ENCODE results near the gene NOL12.
"Not testable (repeated sequence)": the region's sequence is repeated elsewhere in the genome, so short reads cannot be mapped to it uniquely, and the experiment has no call there.

NOL12 gene

DNA sequence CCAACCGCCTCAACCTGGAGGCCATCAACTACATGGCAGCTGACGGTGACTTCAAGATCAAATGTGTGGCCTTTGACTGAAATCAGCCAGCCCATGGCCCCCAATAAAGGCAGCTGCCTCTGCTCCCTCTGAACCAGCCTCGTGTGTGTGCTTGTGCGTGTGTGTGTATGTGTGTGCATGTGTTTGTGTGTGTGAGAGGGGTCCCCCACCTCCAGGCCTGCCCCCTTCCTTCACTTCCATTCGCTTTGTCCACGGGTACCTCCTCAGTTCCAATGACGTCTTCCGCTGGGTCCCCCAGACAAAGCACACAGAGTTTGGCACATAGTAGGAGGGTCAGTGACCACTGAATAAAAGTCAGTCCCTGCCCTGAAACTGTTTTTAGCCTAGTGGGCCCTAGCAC lies 6.5 kb upstream of the NOL12 start:
- DNase-seq (ENCODE audit: low read depth), result no peak

DNA sequence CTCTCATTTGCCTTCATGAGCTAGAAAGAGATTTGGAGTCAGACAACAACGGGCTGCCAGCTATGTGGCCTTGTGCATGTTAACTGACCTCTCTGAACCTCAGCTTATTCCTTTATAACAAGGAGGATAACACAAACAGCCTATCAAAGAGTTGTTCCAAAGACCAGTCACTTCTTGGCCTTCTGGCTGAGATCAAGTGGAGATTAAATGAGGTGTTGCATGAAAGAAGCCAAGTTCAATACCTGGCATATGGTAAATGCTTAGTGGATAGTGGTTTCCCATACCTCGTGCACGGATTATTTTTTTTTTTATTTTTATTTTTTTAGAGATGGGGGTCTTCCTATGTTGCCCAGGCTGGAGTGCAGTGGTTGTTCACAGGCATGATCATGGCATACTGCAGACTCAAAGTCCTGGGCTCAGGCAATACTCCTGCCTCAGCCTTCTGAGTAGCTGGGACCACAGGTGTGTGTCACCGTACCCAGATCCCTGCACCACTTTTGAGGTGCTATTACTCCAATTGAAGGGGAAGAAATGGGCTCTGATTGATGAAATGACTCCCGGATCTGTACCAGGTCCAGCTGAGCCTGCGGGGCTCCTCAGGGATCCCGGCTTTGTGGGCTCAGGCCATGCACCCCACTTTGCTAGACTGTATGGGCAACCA lies 5.8 kb upstream of the NOL12 start:
- DNase-seq (ENCODE audit: low read depth), result no peak

DNA sequence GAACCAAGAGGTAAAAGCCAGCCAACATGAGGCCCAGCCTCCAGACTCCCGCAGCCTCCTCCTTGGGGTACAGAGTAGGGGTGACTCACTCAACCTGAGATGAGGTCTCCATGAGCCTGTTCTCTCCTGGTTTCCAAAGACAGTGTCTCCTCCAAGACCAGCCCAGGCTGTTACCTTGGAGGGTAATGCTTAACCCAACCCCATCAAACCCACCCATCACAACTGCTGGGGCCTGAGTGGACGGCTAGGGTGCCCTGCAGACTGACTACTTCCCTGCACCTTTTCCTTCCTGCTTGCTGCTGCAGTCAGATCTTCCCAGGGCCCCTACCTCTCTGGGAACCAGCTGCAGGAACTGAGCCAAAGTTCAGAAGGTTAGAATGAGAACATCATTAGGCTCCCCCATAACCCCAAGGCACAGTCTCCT lies 5.1 kb upstream of the NOL12 start:
- DNase-seq (ENCODE audit: low read depth), result no peak

DNA sequence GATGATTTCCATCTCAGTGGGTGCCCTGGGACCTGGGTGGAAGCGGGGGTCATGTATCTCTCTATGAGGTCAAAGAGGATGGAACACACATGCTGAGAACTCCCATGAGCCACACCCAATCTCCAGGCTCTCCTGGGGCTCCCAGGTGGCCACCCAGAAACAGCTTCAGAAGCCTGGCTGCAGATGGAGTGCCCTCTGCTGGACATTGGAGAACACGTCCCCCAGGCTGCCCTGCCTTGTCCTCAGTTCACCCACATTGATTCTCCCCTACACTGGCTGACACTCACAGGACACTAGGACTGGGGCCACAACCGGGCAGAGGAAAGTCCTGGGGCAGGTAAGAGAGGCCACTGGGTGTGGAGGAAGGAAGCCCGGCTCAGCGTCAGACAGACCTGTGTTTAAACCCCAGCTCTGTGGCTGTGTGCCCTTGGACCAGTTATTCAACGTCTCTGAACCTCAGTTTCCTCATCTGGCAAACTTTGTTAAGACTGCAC lies 4.5 kb upstream of the NOL12 start:
- DNase-seq (ENCODE audit: low read depth), result peak; percentile 69

DNA sequence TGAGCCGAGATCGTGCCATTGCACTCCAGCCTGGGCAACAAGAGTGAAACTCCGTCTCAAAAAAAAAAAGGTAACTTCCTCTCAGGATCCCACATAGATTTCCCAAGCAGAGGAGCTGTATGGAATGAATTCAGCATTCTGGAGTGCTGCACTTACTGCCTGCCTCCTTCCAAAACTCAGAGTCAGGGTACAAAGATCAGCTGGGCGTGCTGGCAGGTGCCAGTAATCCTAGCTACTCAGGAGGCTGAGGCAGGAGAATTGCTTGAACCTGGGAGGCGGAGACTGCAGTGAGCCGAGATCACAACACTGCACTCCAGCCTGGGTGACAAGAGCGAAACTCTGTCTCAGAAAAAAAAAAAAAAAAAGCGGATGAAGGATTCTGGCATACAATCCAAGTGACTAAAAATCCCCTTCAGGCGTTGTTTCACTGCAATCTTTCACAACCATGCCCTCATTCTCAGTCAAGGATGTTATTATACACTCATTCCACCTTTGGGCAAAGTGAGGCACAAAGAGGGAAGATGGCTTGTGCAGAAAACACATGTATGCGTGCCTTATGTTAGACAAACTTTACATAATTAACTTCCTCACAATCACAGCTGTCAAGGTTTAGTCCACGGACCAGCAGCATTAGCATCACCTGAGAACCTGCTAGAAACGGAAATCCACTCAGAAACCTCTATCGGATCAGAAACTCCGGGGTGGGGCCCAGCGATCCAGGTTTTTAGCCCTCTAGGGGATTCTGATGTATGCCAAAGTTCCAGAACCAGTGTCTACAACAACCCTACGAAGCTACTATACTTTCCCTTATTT lies 1.1 kb upstream of the NOL12 start:
- no peak for DNase-seq (ENCODE audit: low read depth)

DNA sequence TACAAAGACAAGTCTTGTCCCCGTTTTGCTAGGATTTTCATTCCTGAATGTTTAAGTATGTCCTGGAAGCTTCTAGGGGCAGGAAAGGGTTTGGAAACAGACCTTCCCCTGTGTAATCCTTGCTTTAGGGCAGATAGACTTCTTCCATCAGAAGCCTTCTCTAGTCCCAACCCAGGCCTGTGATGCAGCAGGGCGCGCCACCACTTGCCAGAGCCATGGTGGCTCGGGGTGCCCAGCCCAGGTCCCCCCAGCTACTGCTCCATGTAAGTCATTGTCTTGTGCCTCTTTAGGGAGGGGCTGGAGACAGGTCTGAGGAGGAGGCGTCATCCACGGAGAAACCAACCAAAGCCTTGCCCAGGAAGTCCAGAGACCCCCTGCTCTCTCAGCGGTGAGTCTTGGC lies 4.3 kb downstream of the NOL12 start:
- no peak for DNase-seq (ENCODE audit: low read depth)

DNA sequence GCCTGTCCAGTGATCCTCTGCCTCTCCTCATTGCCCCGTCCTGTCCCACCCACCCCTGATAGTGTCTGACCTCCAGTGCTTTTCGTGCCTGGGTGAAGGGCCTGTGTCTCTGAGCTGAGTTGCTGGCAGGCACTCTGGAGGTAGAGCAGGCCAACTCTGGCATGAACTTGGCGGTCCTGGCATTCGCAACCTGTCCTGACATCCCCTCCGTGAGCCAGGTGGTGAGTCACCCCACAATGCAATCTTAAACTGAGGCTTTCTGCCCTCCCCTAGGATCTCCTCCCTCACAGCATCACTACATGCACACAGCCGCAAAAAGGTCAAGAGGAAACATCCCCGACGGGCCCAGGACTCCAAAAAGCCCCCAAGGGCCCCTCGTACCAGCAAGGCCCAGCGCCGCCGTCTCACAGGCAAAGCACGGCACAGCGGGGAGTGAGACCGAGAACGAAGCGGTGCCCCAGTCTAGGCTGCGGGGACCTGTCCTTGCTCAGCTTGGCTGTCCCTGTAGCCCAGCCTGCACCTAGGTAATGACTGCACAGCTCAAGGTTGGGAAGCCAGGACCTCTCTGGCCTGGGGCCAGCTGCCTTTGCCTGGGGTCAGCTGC lies 4.9 kb downstream of the NOL12 start:
- DNase-seq (ENCODE audit: low read depth), result no peak

DNA sequence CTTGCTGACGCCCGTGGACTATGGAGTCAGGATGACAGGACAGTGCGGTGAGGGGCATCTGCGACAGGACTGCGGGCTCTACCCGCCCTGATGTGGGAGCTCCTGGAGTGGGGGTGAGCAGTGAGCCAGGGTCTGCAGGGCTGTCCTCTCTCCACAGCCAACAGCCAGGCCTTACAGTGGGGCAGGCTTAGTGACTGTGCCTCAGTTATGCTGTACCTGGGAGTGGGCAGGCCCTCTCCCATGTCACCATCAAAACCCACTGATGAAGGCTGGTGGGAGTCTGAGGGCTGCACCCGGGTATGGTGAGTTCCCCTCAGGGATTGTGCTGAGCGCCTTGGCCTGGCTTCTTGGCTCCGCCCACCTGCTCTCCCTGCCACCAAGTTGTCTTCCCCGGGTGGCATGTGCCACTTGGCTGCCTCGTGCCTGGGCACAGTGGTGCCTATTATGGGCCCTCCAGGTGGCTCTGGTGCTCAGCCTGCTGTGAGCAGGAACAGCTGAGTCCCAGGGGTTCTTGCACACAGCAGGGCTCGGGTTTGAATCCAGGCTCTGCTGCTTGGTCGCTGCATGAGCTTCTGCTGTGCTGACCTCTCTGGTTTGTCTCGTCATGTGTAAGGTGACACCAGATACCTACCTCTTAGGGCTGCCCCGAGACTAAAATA lies 6.6 kb downstream of the NOL12 start:
- no peak for DNase-seq (ENCODE audit: low read depth)

DNA sequence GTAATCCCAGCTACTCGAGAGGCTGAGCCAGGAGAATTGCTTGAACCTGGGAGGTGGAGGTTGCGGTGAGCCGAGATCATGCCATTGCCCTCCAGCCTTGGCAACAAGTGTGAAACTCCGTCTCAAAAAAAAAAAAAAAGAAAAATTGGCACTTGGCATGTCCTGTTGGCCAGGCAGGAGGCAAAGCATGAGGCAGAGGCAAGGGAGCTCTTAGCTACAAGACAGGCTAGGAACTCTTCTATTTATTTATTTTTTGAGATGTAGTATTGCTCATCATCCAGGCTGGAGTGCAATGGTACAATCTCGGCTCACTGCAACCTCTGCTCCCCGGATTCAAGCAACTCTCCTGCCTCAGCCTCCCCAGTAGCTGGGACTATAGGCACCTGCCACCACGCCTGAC lies 8.0 kb downstream of the NOL12 start:
- not testable (repeated sequence) for DNase-seq (ENCODE audit: low read depth)

DNA sequence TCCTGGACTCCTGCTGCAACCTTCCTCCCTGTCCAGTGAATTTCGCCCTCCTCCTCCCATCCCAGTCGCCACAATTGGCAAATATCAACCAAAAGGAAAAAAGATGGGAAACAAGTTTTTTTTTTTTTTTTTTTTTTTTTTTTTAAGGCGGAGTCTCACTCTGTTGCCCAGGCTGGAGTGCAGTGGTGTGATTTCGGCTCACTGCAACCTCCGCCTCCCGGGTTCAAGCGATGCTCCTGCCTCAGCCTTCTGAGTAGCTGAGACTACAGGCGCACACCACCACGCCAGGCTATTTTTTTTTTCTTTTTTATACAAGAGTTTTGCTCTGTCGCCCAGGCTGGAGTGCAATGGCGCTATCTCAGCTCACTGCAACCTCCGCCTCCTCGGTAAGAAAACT lies 10.1 kb downstream of the NOL12 start:
- not testable (repeated sequence) for DNase-seq (ENCODE audit: low read depth)

DNA sequence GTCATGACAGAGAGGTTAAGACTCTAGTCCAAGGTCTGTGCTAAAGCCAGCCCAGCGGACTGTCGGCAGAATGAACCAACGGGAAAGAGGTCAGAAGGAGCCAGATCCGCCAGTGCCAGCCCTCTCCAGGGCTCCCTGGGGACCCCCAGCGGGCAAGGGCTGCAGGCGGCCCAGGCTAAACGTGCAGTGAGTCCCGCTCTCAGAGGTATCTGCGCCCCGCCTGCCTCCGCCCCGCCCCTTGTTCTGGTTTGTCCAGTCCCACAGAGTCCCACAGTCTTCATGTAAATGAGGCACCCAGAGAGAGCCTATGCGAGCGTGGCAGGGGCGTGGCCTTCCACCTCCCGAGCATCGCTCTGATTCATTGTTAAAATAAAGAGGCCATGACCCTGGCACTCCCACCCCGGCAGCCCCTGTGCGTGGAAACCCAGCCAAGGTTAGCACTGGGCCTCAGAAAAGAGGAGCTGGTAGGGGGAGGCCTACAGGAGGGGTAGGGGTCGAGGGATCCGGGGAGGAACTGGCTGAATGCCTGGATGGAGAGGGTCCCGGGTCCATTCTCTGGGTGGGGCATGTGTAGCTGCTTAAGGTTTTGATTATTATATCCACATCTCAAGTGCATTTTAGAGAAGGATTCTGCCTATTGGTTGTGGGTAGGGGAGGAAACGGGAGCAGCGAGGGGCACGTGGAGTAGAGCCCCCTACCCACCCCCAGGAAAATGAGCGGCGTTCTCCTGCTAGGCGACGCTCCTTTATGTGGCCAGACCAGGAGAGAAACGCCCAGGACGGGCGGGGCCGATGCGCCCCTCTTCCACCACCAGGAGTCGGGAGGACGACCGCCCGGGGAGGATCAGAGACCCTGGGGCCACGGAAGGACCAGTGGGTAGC lies 10.8 kb downstream of the NOL12 start, which contains the start of gene TRIOBP:
TRIOBP (plus strand) TSS at position 392 of the 881 bp plus-strand sequence. CDS start 4,318 bp downstream, outside the sequence.
- peak; percentile 82 for DNase-seq (ENCODE audit: low read depth)

DNA sequence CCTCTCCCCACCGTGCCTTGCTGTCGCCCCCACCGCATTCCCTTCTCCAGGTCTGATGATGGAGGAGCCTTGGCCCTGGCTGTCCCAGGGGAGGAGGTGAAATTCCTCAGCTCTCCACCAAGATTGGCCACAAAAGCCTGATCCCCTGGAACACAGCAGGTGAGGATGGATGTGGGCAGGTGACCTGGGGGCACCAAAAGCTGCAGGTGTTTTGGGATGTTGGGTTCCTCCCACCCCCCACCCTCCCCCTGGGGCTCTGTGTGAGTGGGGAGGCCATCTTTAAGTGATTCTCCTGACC lies 11.3 kb downstream of the NOL12 start:
- no peak for DNase-seq (ENCODE audit: low read depth)

DNA sequence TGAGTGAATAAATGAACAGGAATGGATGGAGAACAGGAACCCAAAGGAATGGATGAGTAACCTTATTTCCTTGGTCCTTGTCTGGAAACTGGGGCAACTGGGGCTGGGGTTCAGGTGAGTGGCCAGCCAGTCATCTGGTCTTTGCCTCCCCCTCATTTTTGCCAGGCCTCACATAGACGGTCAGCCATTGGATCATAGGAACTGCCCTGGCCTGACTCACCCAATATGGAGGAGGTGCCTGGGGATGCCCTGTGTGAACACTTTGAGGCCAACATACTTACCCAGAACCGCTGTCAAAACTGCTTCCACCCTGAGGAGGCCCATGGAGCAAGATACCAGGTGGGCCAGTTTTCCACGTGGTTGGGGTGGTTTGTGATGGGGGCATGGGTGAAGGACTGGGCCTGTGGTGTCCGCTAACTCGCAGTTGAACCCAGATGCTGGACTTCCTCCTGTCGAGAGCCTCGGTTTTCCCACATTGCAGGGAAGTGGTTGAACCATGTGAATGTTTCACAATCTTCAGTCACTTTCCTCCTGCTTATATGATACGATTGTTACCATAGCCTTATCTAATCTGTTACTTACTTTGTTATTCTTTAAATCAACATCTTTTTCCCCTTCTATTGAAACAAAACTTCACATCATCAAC lies 15.1 kb downstream of the NOL12 start:
- no peak for DNase-seq (ENCODE audit: low read depth)

DNA sequence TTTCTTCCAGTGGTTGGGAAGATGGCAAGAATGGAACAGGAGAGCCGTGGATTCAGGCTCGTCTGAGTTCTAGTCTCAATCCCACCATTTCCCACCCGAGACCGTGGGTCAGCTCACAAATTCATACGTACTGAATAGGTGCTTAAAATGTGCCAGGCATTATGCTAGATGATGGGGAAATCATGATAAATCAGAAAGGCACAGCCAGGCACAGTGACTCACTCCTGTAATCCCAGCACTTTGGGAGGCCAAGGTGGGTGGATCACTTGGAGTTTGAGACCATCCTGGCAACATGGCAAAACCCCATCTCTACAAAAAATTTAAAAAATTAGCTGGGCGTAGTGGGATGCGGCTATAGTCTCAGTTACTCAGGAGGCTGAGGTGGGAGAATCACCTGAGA lies 17.8 kb downstream of the NOL12 start:
- no peak for DNase-seq (ENCODE audit: low read depth)

DNA sequence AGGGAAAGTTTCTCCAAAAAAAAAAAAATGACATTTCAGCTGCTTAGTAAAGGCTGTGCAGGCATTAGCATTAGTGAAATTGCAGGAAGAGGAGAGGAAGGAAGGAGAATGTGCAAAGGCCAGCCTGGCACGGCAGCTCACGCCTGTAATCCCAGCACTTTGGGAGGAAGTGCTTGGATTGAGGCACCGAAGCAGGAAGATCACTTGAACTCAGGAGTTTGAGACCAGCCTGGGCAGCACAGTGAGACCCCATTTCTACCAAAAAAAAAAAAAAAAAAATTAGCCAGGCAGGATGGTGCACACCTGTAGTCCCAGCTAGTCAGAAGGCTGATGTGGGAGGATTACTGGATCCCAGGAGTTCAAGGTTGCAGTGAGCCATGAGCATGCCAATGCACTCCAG lies 18.5 kb downstream of the NOL12 start:
- DNase-seq (ENCODE audit: low read depth), result no peak

DNA sequence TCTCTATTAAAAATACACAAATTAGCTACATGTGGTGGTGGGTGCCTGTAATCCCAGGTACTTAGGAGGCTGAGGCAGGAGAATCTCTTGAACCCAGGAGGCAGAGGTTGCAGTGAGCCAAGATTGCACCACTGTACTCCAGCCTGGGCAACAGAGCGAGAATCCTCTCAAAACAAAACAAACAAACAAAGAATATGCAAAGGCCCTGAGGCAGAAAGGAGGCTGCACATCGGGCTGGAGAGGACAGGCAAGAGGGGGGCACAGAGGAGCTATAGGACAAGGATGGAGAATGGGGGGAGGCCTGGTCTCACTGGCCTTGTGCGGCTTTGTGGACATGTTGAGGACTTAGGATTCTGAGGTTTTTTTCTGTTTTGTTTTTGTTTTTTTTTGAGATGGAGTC lies 19.1 kb downstream of the NOL12 start:
- DNase-seq (ENCODE audit: low read depth), result no peak

DNA sequence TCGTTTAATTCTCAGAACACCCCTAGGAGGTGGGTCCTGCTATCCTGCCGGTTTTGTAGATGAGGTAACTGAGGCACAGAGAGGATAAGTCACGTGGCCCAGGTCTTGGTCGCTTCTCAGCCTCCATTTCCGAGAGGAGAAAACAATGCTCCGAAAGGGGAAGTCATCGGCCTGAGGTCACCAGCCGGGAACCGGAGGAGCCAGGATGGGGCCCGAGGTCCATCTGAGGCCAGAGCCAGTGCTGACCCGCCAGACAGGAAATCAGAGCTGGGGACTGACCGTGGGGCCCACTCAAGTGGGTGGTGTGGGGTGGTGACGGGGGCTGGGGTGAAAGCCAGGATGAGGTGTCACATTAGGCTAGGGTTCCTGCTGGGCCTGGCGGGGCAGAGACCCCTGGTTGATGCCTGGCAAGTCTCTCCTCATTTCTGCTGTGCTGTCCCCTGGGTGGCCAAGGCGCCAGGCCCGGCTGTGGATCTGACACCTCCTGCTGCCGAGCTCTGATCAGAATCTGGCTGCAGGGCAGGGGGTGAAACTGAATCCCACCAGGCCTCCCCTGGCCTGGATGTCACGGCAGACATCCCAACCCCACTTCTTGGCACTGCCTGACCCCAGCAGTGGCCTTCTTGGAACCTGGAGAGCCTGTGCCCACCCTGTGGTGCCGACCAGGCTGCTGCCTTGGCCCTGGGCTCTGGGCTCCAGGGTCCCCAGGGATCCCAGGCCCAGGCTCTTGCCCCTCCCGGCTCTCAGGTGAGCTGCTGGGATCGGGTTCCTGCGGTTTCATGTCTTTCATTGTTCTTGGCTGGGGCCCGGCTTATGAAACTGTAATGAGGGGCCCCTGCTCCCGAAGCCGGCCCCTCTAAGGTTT lies 22.7 kb downstream of the NOL12 start:
- no peak for DNase-seq (ENCODE audit: low read depth)

DNA sequence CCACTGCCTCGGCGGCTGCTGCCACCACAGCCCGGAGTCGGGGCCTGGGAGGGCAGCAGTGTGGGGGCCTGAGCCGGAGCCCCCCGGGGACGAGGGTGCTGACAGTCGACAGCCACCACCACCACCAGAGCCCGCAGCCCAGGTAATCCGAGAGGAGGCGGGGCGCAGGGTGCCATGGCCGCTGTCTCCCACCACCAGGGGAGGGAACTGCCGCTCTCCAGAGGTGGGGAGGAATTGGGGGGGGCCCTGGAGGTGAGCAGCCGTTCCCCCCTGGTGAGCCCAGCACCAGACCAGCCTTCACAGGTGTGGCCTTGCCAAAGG lies 23.3 kb downstream of the NOL12 start:
- DNase-seq (ENCODE audit: low read depth), result no peak

DNA sequence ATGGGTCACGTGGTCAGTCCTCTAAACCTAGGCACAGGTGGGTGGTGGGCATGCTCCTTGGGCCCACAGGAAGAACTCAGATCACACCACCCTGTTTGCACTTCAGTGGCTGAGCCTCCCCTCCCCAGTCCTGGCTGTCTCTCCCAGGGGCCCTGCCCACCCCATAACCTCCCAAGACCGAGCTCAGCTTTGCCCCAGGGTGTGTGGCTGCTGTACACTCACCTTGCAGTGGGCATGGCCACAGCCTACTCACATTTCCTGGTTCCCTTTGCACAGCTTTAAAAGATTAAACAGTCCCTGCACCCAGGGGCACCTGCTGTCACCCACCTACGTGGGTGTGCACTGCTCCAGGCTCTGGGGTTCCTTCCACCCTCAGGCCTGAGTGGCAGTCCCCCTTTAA lies 24.5 kb downstream of the NOL12 start:
- DNase-seq (ENCODE audit: low read depth), result no peak

DNA sequence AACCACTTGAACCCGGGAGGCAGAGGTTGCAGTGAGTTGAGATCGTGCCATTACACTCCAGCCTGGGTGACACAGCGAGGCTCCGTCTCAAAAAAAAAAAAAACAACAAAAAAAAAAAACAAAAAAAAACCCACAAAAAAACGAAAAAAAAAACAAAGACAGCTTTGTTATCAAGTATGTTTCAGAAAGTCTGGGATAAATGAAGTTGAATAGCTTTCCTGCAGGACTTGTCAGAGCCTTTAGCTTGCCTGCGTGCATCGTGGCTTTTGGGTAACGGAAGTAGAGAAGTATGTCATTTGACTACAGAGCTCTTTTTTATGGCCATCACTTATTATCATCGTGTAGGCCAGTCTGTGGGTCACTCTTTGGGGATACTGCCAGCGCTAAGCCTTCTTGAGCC lies 25.3 kb downstream of the NOL12 start:
- DNase-seq (ENCODE audit: low read depth), result no peak
